Keratinocyte (primary cell): ENCODE data around the gene CRTC1. TPM values are rescaled to one million over a fixed set of nuclear protein-coding genes. Genes with fewer than 3 reads are reported as not detected.
"Not testable (repeated sequence)": the region's sequence is repeated elsewhere in the genome, so short reads cannot be mapped to it uniquely, and the experiment has no call there.

Experiments used
- DNase-seq: peaks from one replicate; pipeline ENCODE4 v3.0.0-alpha.2; 2011; ENCODE audit warnings: low read depth, missing footprints, low spot score
- FAIRE-seq: peaks from 2 replicates; lab custom pipeline; 2011; peaks lifted over from hg19 to GRCh38; lab: Jason Lieb, UNC
- H2AFZ ChIP-seq: 2 replicates; pipeline ENCODE4 v1.6.0; 2012; ENCODE audit warnings: low read length, control low read depth, inconsistent platforms; ENCODE audit not compliant: control insufficient read depth
- H3K27ac ChIP-seq: 2 replicates; pipeline ENCODE4 v1.5.1; 2011; ENCODE audit warnings: low read length; ENCODE audit not compliant: control insufficient read depth, insufficient read depth
- H3K27me3 ChIP-seq: 3 replicates; pipeline ENCODE4 v1.6.0; 2011; ENCODE audit warnings: low read length; ENCODE audit not compliant: control insufficient read depth, insufficient read depth; ENCODE audit errors: extremely low read depth
- H3K36me3 ChIP-seq, 2 experiments: 2 replicates in 1 of 2; 3 replicates in 1 of 2; pipeline ENCODE4 v1.5.1; 2011; ENCODE audit warnings: low read length in 2 of 2, mild to moderate bottlenecking in 1 of 2; ENCODE audit not compliant: control insufficient read depth in 2 of 2, insufficient read depth in 2 of 2; ENCODE audit errors: extremely low read depth in 1 of 2
- H3K4me1 ChIP-seq: 3 replicates; pipeline ENCODE4 v1.5.1; 2011; ENCODE audit warnings: low read length; ENCODE audit not compliant: control insufficient read depth, insufficient read depth; ENCODE audit errors: extremely low read depth
- H3K4me2 ChIP-seq: 3 replicates; pipeline ENCODE4 v1.6.0; 2011; ENCODE audit warnings: low read depth, low read length; ENCODE audit not compliant: control insufficient read depth, insufficient read depth; ENCODE audit errors: extremely low read depth
- H3K4me3 ChIP-seq, 3 experiments: fragments of 200-600 bp in 1 of 3; sonication (generic) in 1 of 3; 2 replicates in 2 of 3; 3 replicates in 1 of 3; pipeline ENCODE4 v1.5.1; 2011 to 2016; ENCODE audit warnings: low read length in 3 of 3, mild to moderate bottlenecking in 3 of 3, control low read depth in 2 of 3, inconsistent platforms in 1 of 3, low read depth in 1 of 3, mixed read lengths in 1 of 3, mixed run types in 1 of 3, moderate library complexity in 1 of 3; ENCODE audit not compliant: control insufficient read depth in 2 of 3, insufficient read depth in 2 of 3; ENCODE audit errors: extremely low read depth in 1 of 3
- H3K79me2 ChIP-seq: 2 replicates; pipeline ENCODE4 v1.6.0; 2012; ENCODE audit warnings: low read length; ENCODE audit not compliant: control insufficient read depth, insufficient read depth
- H3K9ac ChIP-seq: 3 replicates; pipeline ENCODE4 v1.6.0; 2011; ENCODE audit warnings: low read length; ENCODE audit not compliant: control insufficient read depth, insufficient read depth; ENCODE audit errors: extremely low read depth
- H3K9me1 ChIP-seq: 3 replicates; pipeline ENCODE4 v1.6.0; 2011; ENCODE audit warnings: low read length; ENCODE audit not compliant: control insufficient read depth, insufficient read depth; ENCODE audit errors: extremely low read depth
- H3K9me3 ChIP-seq: 2 replicates; pipeline ENCODE4 v1.5.1; 2012; ENCODE audit warnings: low read depth, low read length; ENCODE audit not compliant: control insufficient read depth
- H4K20me1 ChIP-seq: 3 replicates; pipeline ENCODE4 v1.6.0; 2011; ENCODE audit warnings: low read length; ENCODE audit not compliant: control insufficient read depth, insufficient read depth; ENCODE audit errors: extremely low read depth
- CTCF ChIP-seq, 3 experiments: IDR thresholded peaks in 1 of 3; conservative IDR thresholded peaks in 1 of 3; optimal IDR thresholded peaks in 1 of 3; 2 replicates in 2 of 3; 3 replicates in 1 of 3; pipeline versions ENCODE3 to v1.5.1; 2011; ENCODE audit warnings: low read length in 3 of 3, mild to moderate bottlenecking in 3 of 3, moderate library complexity in 2 of 3, control low read depth in 1 of 3, inconsistent platforms in 1 of 3; ENCODE audit not compliant: insufficient read depth in 2 of 3; ENCODE audit errors: extremely low read depth in 1 of 3
- EZH2 ChIP-seq: IDR thresholded peaks from one replicate; pipeline ENCODE4 v1.6.1; 2012; ENCODE audit warnings: inconsistent platforms, mild to moderate bottlenecking, low read length, moderate library complexity
- dilution Hi-C: fragments of 300-500 bp; cut with MboI; formaldehyde crosslinking; loops from one replicate; pipeline ENCODE4 v1.7.0; 2020; ENCODE audit warnings: low sequenced_read_pairs; ENCODE audit not compliant: extremely low pct_ligation_motif_present
- polyA plus RNA-seq, 5 experiments: library from polyadenylated mRNA; depleted of rRNA in 3 of 5; stranded (reverse) in 3 of 5; stranded (forward) in 1 of 5; unstranded in 1 of 5; fragments of >200 nt; gene quantifications; 1 replicate in 1 of 5; 2 replicates in 3 of 5; 3 replicates in 1 of 5; pipeline versions ENCODE4 v1.2.1 to v1.2.3, GENCODE V29; 2011 to 2012; ENCODE audit warnings: missing spikeins in 2 of 5, low read depth in 1 of 5, low replicate concordance in 1 of 5

CRTC1 gene
- polyA plus RNA-seq, 1 donor (not counting 4 experiments of a cell fraction or from before 2014, with no cell fraction given) = 0.54 TPM

- DNase-seq (no peak), FAIRE-seq (peak; percentile 56)
- peak overlapping the region; percentile 11 for H3K4me2 ChIP-seq
- no peak overlapping the region for H2AFZ ChIP-seq
- no peaks in the 10 kb centered on the region for H3K9me3 ChIP-seq
- dilution Hi-C loops = no loop called here
- no peaks in the 10 kb centered on the region for H3K4me1 ChIP-seq
- no peaks in the 10 kb centered on the region for H3K79me2 ChIP-seq
- no peak overlapping the region for H3K9ac ChIP-seq
- peaks cover 4% of the 10 kb centered on the region for H3K27me3 ChIP-seq
- H3K9me1 ChIP-seq = no peaks in the 10 kb centered on the region
- H3K36me3 ChIP-seq = no peaks in the 10 kb centered on the region
- TF ChIP-seq EZH2 (no peak), CTCF (optimal IDR thresholded peaks at IDR 0.05 in 1 of 3, IDR thresholded peaks at IDR 0.05 in 1 of 3, conservative IDR thresholded peaks at IDR 0.05 in 1 of 3; ENCODE audit: extremely low read depth in 1 of 3, insufficient read depth in 2 of 3, low read length in 3 of 3) (no peak)
- H3K4me3 ChIP-seq = no peak overlapping the region
- no peak overlapping the region for H3K27ac ChIP-seq
- H4K20me1 ChIP-seq = no peaks in the 10 kb centered on the region
These were observed 125.8 kb downstream of the CRTC1 start for GRCh38 chr19:18809149-18809868.

DNA sequence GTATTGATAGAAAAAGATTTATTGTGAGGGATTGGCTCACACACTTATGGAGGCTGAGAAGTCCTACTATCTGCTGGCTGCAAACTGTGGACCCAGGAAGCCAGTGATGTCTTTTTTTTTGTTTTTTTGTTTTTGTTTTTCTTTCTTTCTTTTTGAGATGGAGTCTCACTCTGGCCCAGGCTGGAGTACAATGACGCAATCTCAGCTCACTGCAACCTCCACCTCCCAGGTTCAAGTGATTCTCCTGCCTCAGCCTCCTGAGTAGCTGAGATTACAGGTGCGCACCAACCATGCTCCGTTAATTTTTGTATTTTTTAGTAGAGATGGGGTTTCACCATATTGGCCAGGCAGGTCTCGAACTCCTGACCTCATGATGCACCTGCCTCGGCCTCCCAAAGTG, 128.2 kb downstream of the CRTC1 start:
- H3K27ac ChIP-seq, H3K4me1 ChIP-seq, H2AFZ ChIP-seq, H3K9me3 ChIP-seq, H3K4me3 ChIP-seq, H3K4me2 ChIP-seq, H3K79me2 ChIP-seq, DNase-seq, H4K20me1 ChIP-seq, H3K36me3 ChIP-seq, H3K9me1 ChIP-seq, H3K9ac ChIP-seq, FAIRE-seq, dilution Hi-C loops, H3K27me3 ChIP-seq: not testable (repeated sequence)

DNA sequence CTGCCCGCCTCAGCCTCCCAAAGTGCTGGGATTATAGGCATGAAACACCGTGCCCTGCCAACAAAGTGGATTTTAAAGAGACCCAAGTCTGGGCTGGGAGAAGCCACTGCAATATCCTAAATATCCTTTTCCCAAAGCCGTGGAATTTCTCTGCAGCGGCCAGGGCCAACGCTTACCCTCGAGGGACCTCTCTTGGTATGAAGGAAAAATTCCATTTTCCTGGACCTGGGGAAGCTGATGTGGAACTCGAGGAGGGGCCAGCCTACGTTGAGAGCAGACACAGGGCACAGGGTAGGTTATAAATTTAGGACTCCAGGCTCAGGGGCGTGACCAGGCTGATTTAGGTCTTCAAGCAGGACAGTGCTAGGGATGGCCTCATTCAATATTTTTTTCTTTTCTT, 130.6 kb downstream of the CRTC1 start:
- H3K4me2 ChIP-seq = no peak overlapping the region
- H3K9me3 ChIP-seq = no peaks in the 10 kb centered on the region
- dilution Hi-C loops = no loop called here
- H4K20me1 ChIP-seq = no peaks in the 10 kb centered on the region
- H3K9ac ChIP-seq = no peak overlapping the region
- H3K36me3 ChIP-seq = no peaks in the 10 kb centered on the region
- no peaks in the 10 kb centered on the region for H3K4me1 ChIP-seq
- DNase-seq (no peak), FAIRE-seq (no peak)
- H3K79me2 ChIP-seq = no peaks in the 10 kb centered on the region
- no peak overlapping the region for H2AFZ ChIP-seq
- TF ChIP-seq EZH2 (no peak), CTCF (optimal IDR thresholded peaks at IDR 0.05 in 1 of 3, IDR thresholded peaks at IDR 0.05 in 1 of 3, conservative IDR thresholded peaks at IDR 0.05 in 1 of 3; ENCODE audit: extremely low read depth in 1 of 3, insufficient read depth in 2 of 3, low read length in 3 of 3) (no peak)
- H3K27me3 ChIP-seq = no peaks in the 10 kb centered on the region
- H3K27ac ChIP-seq = no peak overlapping the region
- H3K4me3 ChIP-seq = no peak overlapping the region
- no peaks in the 10 kb centered on the region for H3K9me1 ChIP-seq
